ENCODE measurements around the gene PTPRM. TPM values are rescaled to one million over a fixed set of nuclear protein-coding genes. Genes with fewer than 3 reads are reported as not detected.

PTPRM gene
- total RNA-seq, 1 donor from 2014 or later, result 42.1 TPM

DNA sequence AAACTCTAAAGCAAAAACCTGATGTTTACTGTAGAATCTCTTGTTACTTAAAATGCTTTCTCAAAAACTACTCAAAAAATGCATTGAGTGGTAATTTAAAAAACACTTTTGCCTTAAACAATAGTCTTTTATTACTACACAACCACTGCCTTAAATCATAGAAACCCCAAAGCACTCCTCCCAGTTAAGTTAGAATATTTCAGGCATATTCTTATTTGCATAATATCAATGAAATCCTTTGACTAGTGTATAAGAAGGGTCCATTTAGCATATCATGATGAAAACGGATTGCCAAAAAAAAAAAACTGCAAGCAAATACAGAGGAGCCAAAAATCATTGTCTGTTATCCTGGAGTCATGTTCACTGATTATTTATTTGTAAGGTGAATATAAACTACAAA, 119.2 kb downstream of the PTPRM start:
- Histone ChIP-seq H3K27me3 (ENCODE audit: control insufficient read depth, insufficient read depth, low read length) (no peaks in the 10 kb centered on the region), H3K4me3 (ENCODE audit: low read depth, low read length) (no peak overlapping the region), H3K36me3 (ENCODE audit: control insufficient read depth, insufficient read depth, low read length) (no peaks in the 10 kb centered on the region)
- no peak for FAIRE-seq
- no peak for DNase-seq (ENCODE audit: low read depth)
- TF ChIP-seq, protein P1, sequence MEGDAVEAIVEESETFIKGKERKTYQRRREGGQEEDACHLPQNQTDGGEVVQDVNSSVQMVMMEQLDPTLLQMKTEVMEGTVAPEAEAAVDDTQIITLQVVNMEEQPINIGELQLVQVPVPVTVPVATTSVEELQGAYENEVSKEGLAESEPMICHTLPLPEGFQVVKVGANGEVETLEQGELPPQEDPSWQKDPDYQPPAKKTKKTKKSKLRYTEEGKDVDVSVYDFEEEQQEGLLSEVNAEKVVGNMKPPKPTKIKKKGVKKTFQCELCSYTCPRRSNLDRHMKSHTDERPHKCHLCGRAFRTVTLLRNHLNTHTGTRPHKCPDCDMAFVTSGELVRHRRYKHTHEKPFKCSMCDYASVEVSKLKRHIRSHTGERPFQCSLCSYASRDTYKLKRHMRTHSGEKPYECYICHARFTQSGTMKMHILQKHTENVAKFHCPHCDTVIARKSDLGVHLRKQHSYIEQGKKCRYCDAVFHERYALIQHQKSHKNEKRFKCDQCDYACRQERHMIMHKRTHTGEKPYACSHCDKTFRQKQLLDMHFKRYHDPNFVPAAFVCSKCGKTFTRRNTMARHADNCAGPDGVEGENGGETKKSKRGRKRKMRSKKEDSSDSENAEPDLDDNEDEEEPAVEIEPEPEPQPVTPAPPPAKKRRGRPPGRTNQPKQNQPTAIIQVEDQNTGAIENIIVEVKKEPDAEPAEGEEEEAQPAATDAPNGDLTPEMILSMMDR (IDR thresholded peaks at IDR 0.05; ENCODE audit: insufficient read depth, low read length, severe bottlenecking), result no peak

DNA sequence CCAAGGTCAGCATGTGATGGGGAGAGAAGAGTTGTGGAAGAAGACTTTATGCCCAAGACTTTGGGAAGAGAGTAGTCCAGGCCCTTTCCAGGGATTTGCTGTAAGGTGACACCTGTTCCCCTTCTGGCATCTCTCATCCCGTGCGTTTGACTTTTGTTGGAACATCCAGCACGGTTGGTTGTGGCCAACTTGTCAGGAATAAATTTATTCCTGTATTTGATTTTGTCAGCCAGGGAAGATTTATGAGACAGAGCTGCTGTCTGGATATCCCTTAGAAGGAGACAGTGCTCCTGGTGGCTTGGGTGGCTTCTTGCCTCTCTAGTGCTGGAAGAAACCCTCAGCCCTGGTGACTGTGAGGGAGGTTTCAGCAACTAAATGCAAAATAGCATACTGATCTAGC, 121.5 kb downstream of the PTPRM start:
- Histone ChIP-seq H3K27me3 (ENCODE audit: control insufficient read depth, insufficient read depth, low read length) (no peaks in the 10 kb centered on the region), H3K4me3 (ENCODE audit: low read depth, low read length) (no peak overlapping the region), H3K36me3 (ENCODE audit: control insufficient read depth, insufficient read depth, low read length) (no peaks in the 10 kb centered on the region)
- FAIRE-seq (no peak), DNase-seq (ENCODE audit: low read depth) (no peak)
- TF ChIP-seq, protein P1 (IDR thresholded peaks at IDR 0.05; ENCODE audit: insufficient read depth, low read length, severe bottlenecking), result no peak

DNA sequence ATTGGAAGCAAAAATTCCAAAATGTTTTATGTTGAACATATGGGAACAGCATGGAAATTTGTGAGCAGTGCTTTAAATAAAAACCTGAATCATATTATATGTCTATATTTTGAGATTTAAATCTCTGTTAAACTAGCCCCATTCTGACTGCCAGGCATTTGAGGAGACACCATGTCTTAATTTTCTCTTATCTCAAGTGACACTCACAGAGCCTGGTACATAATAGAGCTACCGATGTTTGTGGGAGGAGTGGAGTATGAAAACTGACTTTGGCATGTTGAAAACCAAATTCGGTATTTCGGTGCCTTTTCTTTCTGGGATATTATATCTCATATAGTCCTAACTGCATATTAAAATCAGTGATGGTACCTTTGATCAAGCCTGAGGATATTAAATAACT, 124.1 kb downstream of the PTPRM start:
- FAIRE-seq (no peak), DNase-seq (ENCODE audit: low read depth) (no peak)
- no peaks in the 10 kb centered on the region for H3K36me3 ChIP-seq (ENCODE audit: control insufficient read depth, insufficient read depth, low read length)
- TF ChIP-seq, protein P1 (IDR thresholded peaks at IDR 0.05; ENCODE audit: insufficient read depth, low read length, severe bottlenecking), result no peak
- H3K4me3 ChIP-seq (ENCODE audit: low read depth, low read length), result no peak overlapping the region
- no peaks in the 10 kb centered on the region for H3K27me3 ChIP-seq (ENCODE audit: control insufficient read depth, insufficient read depth, low read length)

DNA sequence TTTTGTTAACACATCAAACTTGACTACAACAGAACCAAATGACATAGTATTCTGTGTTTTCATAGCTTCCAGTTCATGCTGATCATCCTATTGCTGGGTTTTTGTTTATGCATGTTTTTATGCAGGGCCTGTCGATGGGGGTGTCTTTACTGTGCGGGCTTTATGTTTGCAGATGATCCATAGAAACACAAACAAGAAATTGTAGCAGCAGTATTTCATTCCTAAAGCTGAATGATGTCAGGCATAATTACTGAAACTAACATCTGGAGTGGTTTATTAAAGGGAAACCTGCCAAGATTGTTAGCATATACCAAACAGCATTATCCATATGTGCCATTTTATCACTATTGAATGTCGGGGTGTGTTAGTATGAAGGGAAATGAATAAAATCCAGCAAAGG, 129.7 kb downstream of the PTPRM start:
- TF ChIP-seq, protein P1 (IDR thresholded peaks at IDR 0.05; ENCODE audit: insufficient read depth, low read length, severe bottlenecking), result no peak
- no peak overlapping the region for H3K4me3 ChIP-seq (ENCODE audit: low read depth, low read length)
- H3K27me3 ChIP-seq (ENCODE audit: control insufficient read depth, insufficient read depth, low read length), result no peaks in the 10 kb centered on the region
- no peaks in the 10 kb centered on the region for H3K36me3 ChIP-seq (ENCODE audit: control insufficient read depth, insufficient read depth, low read length)
- DNase-seq (ENCODE audit: low read depth) (no peak), FAIRE-seq (no peak)

DNA sequence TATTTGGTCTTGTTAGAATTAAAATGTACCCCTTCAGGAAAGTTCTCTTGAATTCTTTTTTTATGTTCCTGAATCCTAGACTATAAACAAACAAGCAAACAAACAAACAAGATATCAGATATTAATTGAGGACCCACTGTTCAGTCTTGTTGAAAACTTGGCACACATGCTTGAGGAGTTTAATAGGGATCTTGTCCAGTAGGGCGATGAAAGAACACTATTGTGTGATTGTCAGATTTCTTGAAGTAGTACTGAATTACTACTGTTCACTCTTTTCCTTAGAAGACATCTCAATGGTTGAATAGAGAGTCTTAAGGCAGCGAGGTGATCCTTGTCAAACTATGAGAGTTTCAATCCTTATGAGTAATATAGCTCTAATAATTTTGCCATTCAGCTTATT, 130.2 kb downstream of the PTPRM start:
- DNase-seq (ENCODE audit: low read depth), result no peak
- no peak for FAIRE-seq

DNA sequence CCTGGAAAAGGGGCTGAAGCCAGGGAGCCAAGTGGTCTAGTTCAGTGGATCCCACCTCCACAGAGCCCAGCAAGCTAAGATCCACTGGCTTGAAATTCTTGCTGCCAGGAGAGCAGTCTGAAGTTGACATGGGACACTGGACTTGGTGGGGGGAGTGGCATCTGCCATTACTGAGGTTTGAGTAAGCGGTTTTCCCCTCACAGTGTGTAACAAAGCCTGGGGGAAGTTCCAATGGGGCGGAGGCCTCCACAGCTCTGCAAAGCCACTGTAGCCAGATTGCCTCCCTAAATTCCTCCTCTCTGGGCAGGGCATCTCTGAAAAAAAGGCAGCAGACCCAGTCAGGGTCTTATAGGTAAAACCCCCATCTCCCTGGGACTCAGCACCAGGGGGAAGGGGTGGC, 144.4 kb downstream of the PTPRM start:
- H3K27me3 ChIP-seq (ENCODE audit: control insufficient read depth, insufficient read depth, low read length), result no peaks in the 10 kb centered on the region
- DNase-seq (ENCODE audit: low read depth), result no peak
- H3K36me3 ChIP-seq (ENCODE audit: control insufficient read depth, insufficient read depth, low read length), result no peaks in the 10 kb centered on the region
- no peak overlapping the region for H3K4me3 ChIP-seq (ENCODE audit: low read depth, low read length)
- TF ChIP-seq, protein P1 (IDR thresholded peaks at IDR 0.05; ENCODE audit: insufficient read depth, low read length, severe bottlenecking), result no peak
- no peak for FAIRE-seq

More for the DNA sequence above, 130.2 kb downstream of the PTPRM start:
- Histone ChIP-seq H3K4me3 (ENCODE audit: low read depth, low read length) (no peak overlapping the region), H3K27me3 (ENCODE audit: control insufficient read depth, insufficient read depth, low read length) (no peaks in the 10 kb centered on the region), H3K36me3 (ENCODE audit: control insufficient read depth, insufficient read depth, low read length) (no peaks in the 10 kb centered on the region)
- TF ChIP-seq, protein P1 (IDR thresholded peaks at IDR 0.05; ENCODE audit: insufficient read depth, low read length, severe bottlenecking), result no peak

All from bronchial epithelial cell (primary cell).